Suppressor macrophage treated with lipopolysaccharide for 1 hour (primary cell): ENCODE data around the gene SLFN11.
"Not testable (repeated sequence)": the region's sequence is repeated elsewhere in the genome, so short reads cannot be mapped to it uniquely, and the experiment has no call there.

Experiments used
- DNase-seq, 3 donors: peaks; one replicate each; pipeline ENCODE4 v3.0.0-alpha.2; 2020 to 2022

SLFN11 gene, protein sequence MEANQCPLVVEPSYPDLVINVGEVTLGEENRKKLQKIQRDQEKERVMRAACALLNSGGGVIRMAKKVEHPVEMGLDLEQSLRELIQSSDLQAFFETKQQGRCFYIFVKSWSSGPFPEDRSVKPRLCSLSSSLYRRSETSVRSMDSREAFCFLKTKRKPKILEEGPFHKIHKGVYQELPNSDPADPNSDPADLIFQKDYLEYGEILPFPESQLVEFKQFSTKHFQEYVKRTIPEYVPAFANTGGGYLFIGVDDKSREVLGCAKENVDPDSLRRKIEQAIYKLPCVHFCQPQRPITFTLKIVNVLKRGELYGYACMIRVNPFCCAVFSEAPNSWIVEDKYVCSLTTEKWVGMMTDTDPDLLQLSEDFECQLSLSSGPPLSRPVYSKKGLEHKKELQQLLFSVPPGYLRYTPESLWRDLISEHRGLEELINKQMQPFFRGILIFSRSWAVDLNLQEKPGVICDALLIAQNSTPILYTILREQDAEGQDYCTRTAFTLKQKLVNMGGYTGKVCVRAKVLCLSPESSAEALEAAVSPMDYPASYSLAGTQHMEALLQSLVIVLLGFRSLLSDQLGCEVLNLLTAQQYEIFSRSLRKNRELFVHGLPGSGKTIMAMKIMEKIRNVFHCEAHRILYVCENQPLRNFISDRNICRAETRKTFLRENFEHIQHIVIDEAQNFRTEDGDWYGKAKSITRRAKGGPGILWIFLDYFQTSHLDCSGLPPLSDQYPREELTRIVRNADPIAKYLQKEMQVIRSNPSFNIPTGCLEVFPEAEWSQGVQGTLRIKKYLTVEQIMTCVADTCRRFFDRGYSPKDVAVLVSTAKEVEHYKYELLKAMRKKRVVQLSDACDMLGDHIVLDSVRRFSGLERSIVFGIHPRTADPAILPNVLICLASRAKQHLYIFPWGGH

DNA sequence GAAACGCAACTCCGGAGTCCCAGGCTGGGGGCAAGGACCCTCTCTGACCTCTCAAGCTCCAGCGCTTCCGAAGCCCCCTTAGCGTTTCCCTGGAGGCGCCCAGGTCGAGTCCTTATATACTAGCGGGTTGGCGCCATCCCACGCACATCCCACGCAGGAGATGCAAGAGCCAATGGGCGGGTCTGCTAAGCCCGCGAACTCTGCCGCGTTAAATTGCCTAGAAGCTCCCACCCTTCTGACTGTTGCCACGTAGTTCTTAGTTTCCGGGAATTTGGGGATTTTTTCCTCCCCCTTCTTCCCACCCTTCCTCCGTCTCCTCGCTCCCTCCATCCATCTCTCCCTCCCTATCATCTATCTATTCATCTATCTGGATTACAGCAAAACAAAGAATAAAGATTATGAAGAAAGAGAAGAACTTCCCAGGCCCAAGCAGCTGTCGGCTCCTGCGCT is at the start of gene SLFN11:
SLFN11 (minus strand) TSS at position 88 of the 450 bp plus-strand sequence. CDS start 9,814 bp downstream, outside the sequence.
- peak; percentile 87 to 94 (median 94) for DNase-seq

DNA sequence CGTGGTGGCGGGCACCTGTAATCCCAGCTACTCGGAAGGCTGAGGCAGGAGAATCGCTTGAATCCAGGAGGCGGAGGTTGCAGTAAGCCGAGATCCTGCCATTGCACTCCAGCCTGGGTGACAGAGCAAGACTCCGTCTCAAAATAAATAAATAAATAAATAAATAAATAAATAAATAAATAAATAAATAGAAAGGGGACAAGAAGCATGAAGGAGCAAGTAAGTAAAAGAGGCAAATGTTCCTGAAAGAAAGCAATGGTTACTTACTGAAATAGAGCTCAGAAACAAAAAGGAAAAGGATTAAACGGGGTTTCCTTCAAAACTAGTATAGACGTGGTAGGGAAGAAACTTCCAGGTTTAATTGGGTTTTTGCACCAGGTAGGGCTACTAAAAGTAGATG is 47.6 kb upstream of the SLFN11 start:
- DNase-seq, result not testable (repeated sequence)

DNA sequence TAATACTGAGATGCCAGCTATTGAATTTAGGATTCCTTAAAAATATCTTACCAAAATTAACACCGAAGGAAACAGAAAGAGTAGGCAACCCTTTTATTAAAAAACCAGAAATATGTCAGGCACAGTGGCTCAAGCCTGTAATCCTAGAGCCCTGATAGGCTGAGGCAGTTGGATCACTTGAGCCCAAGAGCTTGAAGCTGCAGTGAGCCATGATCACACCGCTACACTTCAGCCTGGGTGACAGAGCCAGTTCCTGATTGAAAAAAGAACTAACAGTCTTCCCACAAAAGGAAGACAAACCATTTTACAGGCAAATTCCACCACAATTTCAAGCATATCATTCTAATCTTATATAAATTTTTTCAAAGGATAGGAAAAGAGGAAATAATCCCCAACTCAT is 43.2 kb upstream of the SLFN11 start:
- DNase-seq, result peak in 1 of 3 donors; percentile 10

DNA sequence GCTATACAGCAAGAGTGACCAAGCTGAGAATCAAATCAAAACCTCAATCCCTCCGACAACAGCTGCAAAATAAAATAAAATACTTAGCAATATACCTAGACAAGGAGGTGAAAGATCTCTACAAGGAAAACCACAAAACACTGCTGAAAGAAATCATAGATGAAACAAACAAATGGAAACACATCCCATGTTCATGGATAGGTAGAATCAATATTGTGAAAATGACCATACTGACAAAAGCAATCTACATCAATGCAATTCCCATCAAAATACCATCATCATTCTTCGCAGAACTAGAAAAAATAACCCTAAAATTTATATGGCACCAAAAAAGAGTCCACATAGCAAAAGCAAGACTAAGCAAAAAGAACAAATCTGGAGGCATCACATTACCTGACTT is 41.3 kb upstream of the SLFN11 start:
- not testable (repeated sequence) for DNase-seq

DNA sequence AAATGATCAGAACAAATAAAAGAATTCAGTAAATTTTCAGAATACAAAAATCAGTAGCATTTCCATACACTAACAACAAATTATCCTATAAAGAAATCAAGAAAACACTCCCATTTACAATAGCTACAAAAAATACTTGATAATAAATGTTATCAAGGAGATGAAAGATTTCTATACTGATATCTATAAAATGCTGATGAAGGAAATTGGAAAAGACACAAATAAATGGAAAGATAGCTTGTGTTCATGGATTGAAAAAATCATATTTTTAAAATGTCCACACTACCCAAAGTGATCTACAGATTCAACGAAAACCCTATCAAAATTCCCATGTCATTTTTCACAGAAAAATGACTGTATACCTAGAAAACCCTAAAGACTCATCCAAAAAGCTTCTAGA is 40.8 kb upstream of the SLFN11 start:
- DNase-seq, result no peak

DNA sequence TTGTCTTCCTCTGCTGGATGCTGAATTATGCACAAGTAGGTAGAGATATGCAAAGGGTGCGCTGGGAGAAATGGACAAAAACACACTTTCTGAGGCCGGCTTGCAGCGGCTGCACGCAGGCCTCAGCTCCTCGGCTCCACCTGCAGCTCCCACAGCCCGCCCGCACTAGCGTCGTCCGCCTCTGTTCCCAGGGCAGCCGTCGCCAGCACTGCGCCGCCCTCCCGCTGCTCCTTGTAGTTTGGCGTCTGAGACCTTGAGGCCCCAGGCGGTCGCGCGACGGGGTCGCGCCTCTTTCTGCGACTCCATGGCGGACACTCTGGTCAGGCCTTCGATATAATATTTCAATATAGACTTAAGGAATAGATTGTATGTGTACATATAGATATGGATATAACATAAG is 34.1 kb upstream of the SLFN11 start:
- DNase-seq, result no peak

DNA sequence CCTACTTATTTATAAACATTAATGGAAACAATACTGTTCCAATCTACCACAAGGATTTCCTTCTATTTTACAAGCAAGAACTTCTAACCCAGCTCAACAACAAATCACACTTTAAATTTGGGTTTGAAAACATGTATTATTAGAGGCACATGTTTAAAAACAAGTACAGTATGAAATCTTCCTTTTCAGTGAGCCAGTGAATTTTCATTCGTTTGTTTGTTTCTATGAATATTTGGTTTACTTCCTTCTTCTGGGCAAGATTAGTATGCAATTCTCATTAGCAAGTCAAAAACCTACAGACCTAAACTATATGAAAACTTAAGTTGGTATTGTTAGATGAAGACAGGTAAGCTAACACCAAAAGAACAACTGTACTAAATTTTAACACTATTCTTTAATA is 33.1 kb upstream of the SLFN11 start:
- no peak for DNase-seq

DNA sequence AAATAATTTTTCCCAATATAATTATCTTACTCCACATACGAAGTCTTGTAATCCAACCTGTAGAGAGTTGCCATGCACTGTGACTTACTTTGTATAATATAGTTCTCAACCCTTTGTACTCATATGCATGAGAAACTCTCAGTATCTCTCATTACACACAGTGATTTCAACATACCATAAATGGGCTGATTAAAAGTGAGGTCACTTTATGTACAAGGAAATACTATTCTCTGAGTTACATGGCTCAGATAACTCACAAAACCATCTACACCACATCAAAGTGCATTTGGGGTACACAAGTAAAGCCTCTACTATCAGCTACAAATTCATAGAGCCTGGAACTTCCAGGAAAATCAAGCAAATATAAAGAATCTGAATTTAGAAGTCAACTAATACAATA is 30.9 kb upstream of the SLFN11 start:
- DNase-seq, result no peak

DNA sequence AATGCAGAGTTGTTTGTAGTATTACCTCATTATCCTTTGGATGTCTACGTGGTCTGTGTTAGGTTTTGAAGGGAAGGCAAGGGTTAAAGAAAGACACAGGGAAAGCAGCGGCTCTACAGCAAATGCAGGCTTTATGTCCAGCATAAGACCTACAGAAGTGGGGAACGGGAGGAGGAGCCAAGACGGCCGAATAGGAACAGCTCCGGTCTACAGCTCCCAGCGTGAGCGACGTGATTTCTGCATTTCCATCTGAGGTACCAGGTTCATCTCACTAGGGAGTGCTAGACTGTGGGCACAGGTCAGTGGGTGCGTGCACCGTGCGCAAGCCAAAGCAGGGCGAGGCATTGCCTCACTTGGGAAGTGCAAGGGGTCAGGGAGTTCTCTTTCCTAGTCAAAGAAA is 20.4 kb upstream of the SLFN11 start:
- not testable (repeated sequence) for DNase-seq

DNA sequence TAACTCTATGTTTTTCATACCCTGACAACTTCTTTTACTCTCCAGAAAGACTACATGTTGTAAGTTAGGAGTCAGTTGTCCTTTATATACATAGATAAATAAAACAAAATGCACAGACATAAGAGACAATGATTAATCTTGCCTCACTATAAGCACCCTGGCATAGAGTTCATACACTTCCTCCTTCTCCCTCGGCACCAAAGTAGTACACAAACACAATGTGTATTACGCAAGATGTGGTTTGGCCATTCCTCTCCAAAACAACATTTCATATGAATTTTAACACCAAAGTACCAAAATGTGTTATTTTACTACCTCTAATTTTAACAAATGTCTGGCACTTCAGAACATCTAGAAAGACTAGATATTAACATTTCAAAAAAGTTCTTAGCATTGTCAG is 17.2 kb upstream of the SLFN11 start:
- DNase-seq, result peak; percentile 59 to 71 (median 60)

DNA sequence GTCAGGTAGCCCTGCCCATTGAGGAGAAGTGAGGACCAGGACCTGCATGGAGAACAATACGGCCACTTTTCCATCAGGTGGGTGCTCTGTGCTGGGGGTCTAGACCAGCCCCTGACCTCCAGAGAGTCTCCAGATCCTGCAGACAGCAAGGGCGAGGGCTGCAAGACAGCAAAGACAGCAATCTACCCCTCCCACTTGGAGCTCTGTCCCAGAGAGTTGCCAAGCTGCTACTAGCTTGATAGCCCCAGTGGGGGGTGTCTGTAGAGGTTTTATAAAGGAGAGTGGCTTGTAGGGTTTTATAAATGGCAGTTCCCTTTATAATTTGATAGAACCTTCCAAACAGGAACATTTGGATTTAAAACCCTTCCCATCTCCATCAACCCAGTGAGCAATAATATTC is 16.7 kb upstream of the SLFN11 start:
- no peak for DNase-seq

DNA sequence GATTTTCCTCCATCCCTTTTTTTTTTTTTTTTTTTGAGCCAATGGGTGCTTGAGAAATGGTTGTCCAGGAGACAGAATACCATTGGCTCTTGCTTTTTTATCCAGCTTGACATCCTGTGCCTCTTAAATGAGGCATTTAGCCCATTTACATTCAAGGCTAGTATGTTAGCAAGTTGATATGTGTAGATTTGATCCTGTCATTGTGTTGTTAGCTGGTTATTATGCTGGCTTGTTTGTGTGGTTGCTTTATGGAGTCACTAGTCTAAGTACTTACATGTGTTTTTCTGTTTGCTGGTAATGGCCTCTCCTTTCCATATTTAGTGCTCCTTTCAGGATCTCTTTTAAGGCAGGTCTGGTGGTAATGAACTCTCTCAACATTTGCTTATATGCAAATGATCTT is 14.1 kb upstream of the SLFN11 start:
- DNase-seq, result no peak

DNA sequence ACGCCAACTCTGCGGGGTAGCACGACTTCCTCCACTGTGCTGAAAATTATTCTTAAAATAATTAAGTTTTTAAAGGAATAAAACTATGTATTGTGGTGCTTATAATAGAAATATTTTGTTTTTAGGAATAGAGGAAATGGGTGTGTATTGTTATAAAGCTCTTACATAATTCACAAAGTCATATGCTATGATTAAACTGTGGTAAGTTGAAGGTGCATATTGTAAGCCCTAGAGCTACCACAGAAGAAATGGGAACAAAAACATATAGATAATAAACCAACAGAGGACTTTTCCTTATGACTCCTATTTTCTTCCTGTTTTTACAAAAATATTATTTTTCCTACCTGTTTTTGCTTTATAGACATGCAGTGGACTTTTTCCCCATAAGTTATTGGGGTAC is 4.3 kb upstream of the SLFN11 start:
- peak in 1 of 3 donors; percentile 19 for DNase-seq

DNA sequence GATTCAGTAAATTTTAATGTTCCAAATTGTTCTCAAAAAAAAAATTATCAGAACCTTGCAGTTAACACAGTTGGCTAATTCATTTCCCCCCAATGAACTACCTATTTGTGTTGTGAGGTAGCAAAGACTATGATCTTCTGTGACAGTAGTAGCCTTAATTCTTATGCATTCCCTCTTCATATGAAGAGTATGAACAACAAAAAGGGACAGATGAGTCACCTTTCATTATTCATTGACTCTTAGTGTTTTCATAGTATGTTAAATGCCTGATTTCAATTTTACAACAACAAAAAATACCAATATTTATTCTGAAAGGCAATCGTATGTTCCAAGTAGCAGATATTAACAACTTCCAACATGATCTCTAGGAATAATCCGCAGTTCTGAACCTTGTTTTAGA is 3.6 kb upstream of the SLFN11 start:
- peak in 2 of 3 donors; percentile 20 to 59 for DNase-seq

DNA sequence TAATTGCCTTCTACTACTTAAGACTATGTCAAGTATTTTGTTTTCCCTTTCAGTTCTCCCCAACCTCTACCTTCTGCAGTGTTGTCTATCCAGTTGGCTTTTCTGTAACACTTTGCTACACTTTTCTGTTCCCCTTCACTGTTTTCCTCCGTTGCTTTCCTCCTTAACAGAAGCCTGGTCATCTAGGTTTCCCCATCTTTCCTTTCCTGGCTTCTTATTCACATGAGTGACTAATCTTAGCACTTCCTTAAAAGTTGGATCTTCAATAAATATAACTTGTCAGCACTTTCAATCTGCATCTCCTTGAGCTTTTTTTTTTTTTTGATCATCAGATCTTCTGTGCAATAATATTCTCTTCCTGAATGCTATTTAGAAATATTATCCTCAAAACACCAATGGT is 2.8 kb upstream of the SLFN11 start:
- DNase-seq, result peak; percentile 72 to 94 (median 82)

DNA sequence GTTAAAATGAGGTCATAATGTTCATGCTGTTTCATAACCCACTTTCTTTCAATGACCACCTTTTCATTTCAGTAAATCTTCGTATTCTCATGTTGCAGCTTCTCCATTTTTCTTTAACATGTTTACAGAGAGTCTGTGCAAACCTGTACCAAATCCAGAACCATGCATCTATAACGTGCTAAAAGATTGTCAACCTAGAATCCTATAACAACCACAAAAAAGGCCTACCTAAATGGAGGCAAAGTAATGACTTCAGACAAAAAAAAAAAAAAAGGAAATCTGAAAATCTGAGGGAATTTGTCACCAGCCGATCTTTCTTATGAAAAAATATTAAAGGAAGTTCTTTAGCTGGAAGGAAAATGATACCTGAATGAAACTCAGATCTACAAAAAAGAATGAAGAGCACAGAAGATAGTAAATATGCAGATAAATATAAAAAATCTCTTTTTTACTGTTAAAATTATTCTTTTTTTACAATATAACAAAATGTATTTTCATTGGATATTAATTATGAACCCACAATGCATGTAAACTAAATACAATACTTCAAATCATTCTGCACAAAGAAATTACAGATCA is 1.4 kb upstream of the SLFN11 start:
- peak in 2 of 3 donors; percentile 16 to 41 for DNase-seq

DNA sequence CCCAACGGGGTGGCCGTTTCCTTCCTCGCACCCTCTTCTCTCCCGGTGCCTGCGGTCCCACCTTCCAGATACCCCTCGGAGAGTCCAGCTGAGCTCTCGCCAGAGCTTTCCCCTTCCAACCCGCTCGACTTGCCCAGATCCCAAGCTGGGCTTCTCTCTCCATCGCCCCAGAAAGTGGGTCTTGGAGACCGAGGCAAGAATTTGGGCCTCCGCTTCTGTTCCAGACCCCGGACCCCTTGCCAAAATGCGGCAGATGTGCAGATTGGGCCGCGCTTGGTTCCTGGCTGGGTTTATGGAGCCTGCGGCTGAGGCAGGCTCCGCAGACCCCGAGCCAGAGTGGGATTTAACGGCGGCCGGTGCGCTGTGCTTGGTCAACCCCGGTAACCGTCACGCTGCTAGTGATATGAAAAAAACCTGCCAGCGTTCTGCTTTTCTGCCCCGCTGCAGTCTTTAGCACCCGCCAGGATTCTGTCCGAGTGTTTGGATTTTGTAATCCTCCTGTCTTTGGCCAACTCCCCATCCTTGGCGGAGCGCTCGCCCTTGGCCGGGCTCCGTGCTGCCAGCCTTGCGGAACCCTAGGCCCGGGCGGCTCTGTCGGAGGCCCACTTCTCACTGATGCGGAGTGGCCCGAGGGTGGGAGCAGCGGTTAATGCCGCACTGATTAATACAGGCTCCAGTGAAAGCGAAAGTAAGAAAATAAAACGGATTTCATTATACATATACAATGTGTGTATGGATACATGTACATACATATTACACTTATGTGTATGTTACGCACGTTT is 754 bp upstream of the SLFN11 start:
- peak; percentile 35 to 70 (median 68) for DNase-seq

DNA sequence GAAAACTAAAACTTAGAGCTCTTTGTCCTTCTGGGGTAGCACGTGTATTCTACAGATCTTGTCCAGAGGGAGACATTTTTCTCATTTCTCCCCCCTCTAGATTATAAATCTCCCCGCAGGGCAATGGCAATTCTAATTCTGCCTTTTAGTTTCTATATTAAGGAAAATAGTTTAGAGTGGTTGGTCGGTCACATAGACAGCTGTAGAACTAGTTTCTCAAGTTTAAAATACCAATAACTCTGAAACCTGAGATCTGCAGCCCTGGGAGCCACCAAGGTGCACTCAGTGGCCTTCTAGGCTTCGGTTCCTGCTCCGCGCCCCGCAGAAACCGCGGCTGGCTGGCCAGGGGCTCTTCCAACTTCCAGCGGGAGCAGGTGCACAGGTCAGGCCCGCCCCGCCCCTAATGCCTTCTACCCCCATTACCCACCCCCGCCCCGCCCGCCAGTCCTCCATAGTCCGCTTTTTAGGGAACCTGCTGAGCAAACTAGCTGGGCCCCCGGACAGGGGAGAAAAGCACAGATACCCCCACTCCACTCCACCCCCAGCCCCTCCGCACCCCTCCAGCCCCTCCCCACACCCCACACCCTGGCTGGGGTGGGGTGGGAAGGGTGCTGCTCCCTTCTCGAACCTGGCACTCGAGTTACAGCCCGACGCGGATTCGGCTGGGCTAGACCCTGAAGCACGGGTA is 431 bp downstream of the SLFN11 start:
- peak; percentile 14 to 39 (median 34) for DNase-seq

DNA sequence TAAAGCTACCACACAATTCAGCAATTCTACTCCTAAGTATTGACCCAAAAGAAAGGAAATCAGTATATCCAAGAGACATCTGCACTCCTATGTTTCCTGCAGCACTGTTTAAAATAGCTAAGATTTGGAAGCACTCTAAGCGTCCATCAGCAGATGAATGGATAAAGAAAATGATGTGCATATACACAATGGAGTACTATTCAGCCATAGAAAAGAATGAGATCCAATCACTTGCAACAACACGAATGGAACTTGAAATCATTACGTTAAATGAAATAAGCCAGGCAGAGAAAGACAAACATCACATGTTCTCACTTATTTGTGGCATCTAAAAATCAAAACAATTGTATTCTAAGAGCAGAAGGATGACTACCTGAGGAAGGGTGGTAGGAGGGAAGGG is 1.5 kb downstream of the SLFN11 start:
- no peak for DNase-seq

DNA sequence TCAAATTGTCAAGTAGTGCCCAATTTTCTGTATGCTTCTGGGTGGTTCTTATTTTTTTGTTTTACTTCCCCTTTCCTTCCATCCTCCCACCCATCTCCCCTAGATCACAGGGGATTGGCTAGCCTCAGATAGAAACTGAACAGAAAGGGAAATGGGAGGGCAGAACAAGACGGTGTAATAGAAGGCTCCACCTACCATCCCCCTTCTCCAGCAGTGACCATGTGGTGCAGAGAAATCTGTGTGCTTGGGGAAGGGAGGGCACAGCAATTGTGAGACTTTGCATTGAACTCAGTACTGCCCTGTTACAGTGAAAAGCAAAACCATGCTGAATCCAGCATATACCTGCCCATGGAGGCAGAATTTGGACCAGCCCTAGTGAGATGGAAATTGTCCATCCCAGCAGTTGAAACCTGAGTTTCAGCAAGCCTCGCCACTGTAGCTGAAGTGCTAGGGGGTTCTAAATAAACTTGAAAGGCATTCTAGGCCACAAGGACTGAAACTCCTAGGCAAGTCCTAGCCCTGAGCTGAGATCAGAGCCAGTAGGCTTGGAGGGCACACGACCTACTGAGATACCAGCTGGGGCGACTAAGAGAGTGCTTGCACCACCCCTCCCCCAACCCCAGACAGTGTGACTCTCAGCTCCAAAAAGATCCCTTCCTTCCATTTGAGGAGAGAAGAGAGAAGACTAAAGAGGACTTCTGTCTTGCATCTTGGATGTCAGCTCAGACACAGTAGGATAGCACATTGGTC is 5.2 kb downstream of the SLFN11 start:
- peak; percentile 62 to 85 (median 79) for DNase-seq

DNA sequence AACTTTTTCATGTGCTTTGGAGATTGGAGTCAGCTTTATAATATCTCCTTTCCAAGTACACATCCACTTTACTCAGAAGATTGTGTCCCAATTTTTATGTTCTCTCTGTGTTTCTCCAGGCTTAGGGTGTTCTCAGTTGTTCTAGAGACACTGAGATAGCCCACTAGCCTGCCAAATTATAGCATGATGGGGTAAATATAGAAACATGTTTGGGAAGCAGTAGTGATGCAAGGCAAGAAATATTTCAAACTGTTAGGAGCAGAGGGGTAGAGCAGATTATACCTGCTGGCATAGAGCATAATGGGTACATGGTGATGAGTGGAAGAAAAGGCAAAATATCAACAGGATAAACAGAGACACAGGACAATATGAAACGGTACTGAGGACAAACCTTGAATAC is 12.4 kb downstream of the SLFN11 start:
- no peak for DNase-seq
